Prostate gland (tissue), 2 donors: Measurements from ENCODE around the gene DQX1. TPM values are rescaled to one million over a fixed set of nuclear protein-coding genes. Genes with fewer than 3 reads are reported as not detected.

Source experiments
- DNase-seq: peaks from one replicate; pipeline ENCODE4 v3.0.0-alpha.2; 2019; ENCODE audit warnings: low spot score
- H3K27ac ChIP-seq, 2 donors: fragments of 200-600 bp; sonication (generic); 2 replicates each; pipeline ENCODE4 v1.5.1; 2017 to 2019
- H3K27me3 ChIP-seq: fragments of 200-600 bp; sonication (generic); replicated peaks from 2 replicates; pipeline ENCODE4 v1.5.1; 2019; ENCODE audit not compliant: insufficient read depth
- H3K36me3 ChIP-seq, 2 donors: fragments of 200-600 bp; sonication (generic); 1 replicate in 1 of 2; 2 replicates in 1 of 2; pipeline versions ENCODE4 v1.5.1 to v1.8.1; 2017 to 2019
- H3K4me1 ChIP-seq: fragments of 200-600 bp; sonication (generic); replicated peaks from 2 replicates; pipeline ENCODE4 v1.5.1; 2019
- H3K4me3 ChIP-seq, 2 donors: fragments of 200-600 bp; sonication (generic); 2 replicates each; pipeline ENCODE4 v1.5.1; 2017 to 2019
- H3K9me3 ChIP-seq: fragments of 200-600 bp; sonication (generic); 2 replicates; pipeline ENCODE4 v1.5.1; 2017
- CTCF ChIP-seq, 4 experiments: fragments of 200-600 bp in 2 of 4; fragments of 450-650 bp in 2 of 4; sonication (generic) in 2 of 4; IDR thresholded peaks; 1 replicate in 3 of 4; 2 replicates in 1 of 4; pipeline ENCODE4 v1.5.1; 2016 to 2019; ENCODE audit warnings: antibody characterized with exemption in 4 of 4, mild to moderate bottlenecking in 2 of 4, moderate library complexity in 2 of 4
- POLR2A ChIP-seq: fragments of 450-650 bp; IDR thresholded peaks from one replicate; pipeline ENCODE4 v1.6.1; 2016; ENCODE audit warnings: antibody characterized with exemption, mild to moderate bottlenecking
- POLR2AphosphoS5 ChIP-seq: sonication (generic); formaldehyde crosslinking; IDR thresholded peaks from one replicate; pipeline ENCODE4 v1.6.1; 2017; ENCODE audit warnings: antibody characterized with exemption
- WGBS: methylation state at CpG from one replicate; pipeline ENCODE4 v1.1.5; 2018; 5-methylcytosine and 5-hydroxymethylcytosine counted together
- intact Hi-C: fragments of 100-400 bp; cut with DNase I; formaldehyde crosslinking; loops from one replicate; pipeline ENCODE4 v1.14.2; 2022
- total RNA-seq, 2 donors: library from RNA; depleted of rRNA; stranded (reverse); fragments of >200 nt; gene quantifications; one replicate each; pipeline ENCODE4 v1.1.0, GENCODE V29; 2016

DQX1 gene
- total RNA-seq, 2 donors from 2014 or later: not detected

- Histone ChIP-seq H3K4me3 (no peak overlapping the region), H3K9me3 (no peaks in the 10 kb centered on the region), H3K36me3 (peaks cover 17 to 24% of the 10 kb centered on the region in 2 donors), H3K27me3 (peaks cover 5% of the 10 kb centered on the region), H3K4me1 (no peaks in the 10 kb centered on the region), H3K27ac (no peak overlapping the region)
- TF ChIP-seq CTCF (IDR thresholded peaks at IDR 0.05) (no peak), POLR2AphosphoS5 (no peak), POLR2A (no peak)
- 92% methylated on average over 3 of the region's 3 CpGs for WGBS
- intact Hi-C loops: no loop called here
- DNase-seq: no peak
Observed at GRCh38 chr2:74493546-74493945, 32.5 kb downstream of the DQX1 start.

- peaks cover 17 to 24% of the 10 kb centered on the region in 2 donors for H3K36me3 ChIP-seq
- H3K27ac ChIP-seq: no peak overlapping the region
- TF ChIP-seq POLR2A: no peak
- no peak for TF ChIP-seq CTCF (IDR thresholded peaks at IDR 0.05)
- no peaks in the 10 kb centered on the region for H3K27me3 ChIP-seq
- 92% methylated on average over 12 of the region's 12 CpGs for WGBS
- intact Hi-C loops: no loop called here
- H3K4me1 ChIP-seq: no peaks in the 10 kb centered on the region
- H3K9me3 ChIP-seq: no peaks in the 10 kb centered on the region
- H3K4me3 ChIP-seq: no peak overlapping the region
- no peak for DNase-seq
Observed at GRCh38 chr2:74491648-74492544, 34.1 kb downstream of the DQX1 start.

- intact Hi-C loops: no loop called here
- 92% methylated on average over 9 of the region's 9 CpGs for WGBS
Observed at GRCh38 chr2:74489906-74490305, 36.1 kb downstream of the DQX1 start.

GRCh38 chr2:74488643-74489481 is 37.2 kb downstream of the DQX1 start:
- H3K4me3 ChIP-seq: no peak overlapping the region
- intact Hi-C loops: no loop called here
- H3K9me3 ChIP-seq: no peaks in the 10 kb centered on the region
- WGBS: 92% methylated on average over 9 of the region's 9 CpGs
- no peaks in the 10 kb centered on the region for H3K4me1 ChIP-seq
- DNase-seq: no peak
- no peak overlapping the region for H3K27ac ChIP-seq
- TF ChIP-seq POLR2AphosphoS5 (no peak), CTCF (IDR thresholded peaks at IDR 0.05) (no peak), POLR2A (no peak)
- peaks cover 17 to 24% of the 10 kb centered on the region in 2 donors for H3K36me3 ChIP-seq
- no peaks in the 10 kb centered on the region for H3K27me3 ChIP-seq

More at GRCh38 chr2:74489906-74490305, 36.1 kb downstream of the DQX1 start:
- Histone ChIP-seq H3K27me3 (no peaks in the 10 kb centered on the region), H3K9me3 (no peaks in the 10 kb centered on the region), H3K4me3 (no peak overlapping the region), H3K36me3 (peaks cover 17 to 24% of the 10 kb centered on the region in 2 donors), H3K27ac (no peak overlapping the region), H3K4me1 (no peaks in the 10 kb centered on the region)
- no peak for TF ChIP-seq CTCF (IDR thresholded peaks at IDR 0.05)
- no peak for TF ChIP-seq POLR2AphosphoS5
- TF ChIP-seq POLR2A: no peak
- no peak for DNase-seq
